Kidney (tissue), 14 donors: Measurements from ENCODE around the gene PGAP2. TPM values are rescaled to one million over a fixed set of nuclear protein-coding genes. Genes with fewer than 3 reads are reported as not detected.
A peak's percentile ranks its signal among the peaks of the same experiment; 100 is the strongest.

ENCODE experiments used
- DNase-seq, 5 donors: peaks; one replicate each; pipeline ENCODE4 v3.0.0-alpha.2; 2013 to 2020
- FAIRE-seq: peaks from 2 replicates; lab custom pipeline; 2012; peaks lifted over from hg19 to GRCh38; lab: Jason Lieb, UNC
- H3K27ac ChIP-seq, 2 donors: one replicate each; pipeline ENCODE4 v1.7.0; 2013; ENCODE audit warnings: low read depth in 2 of 2, low read length in 2 of 2, inconsistent platforms in 1 of 2
- H3K27me3 ChIP-seq: one replicate; pipeline ENCODE4 v1.7.1; 2013; ENCODE audit warnings: low read length, inconsistent platforms; ENCODE audit not compliant: control insufficient read depth, insufficient read depth
- H3K36me3 ChIP-seq, 3 donors: one replicate each; pipeline versions ENCODE4 v1.7.0 to v1.7.1; 2013; ENCODE audit warnings: low read length in 3 of 3, control low read depth in 1 of 3, inconsistent platforms in 1 of 3; ENCODE audit not compliant: insufficient read depth in 3 of 3, control insufficient read depth in 2 of 3
- H3K4me1 ChIP-seq, 3 donors: one replicate each; pipeline versions ENCODE4 v1.7.0 to v1.7.1; 2013; ENCODE audit warnings: low read length in 3 of 3, inconsistent platforms in 1 of 3, low read depth in 1 of 3; ENCODE audit not compliant: control insufficient read depth in 2 of 3, insufficient read depth in 2 of 3
- H3K4me3 ChIP-seq, 3 donors: one replicate each; pipeline versions ENCODE4 v1.7.0 to v1.8.1; 2013; ENCODE audit warnings: low read length in 3 of 3, control low read depth in 1 of 3, inconsistent platforms in 1 of 3
- H3K9ac ChIP-seq, 3 donors: one replicate each; pipeline versions ENCODE4 v1.7.0 to v1.7.1; 2013; ENCODE audit warnings: low read length in 3 of 3, control low read depth in 1 of 3, inconsistent platforms in 1 of 3
- H3K9me3 ChIP-seq, 3 donors: one replicate each; pipeline versions ENCODE4 v1.7.0 to v1.7.1; 2013; ENCODE audit warnings: low read length in 3 of 3, control low read depth in 1 of 3, inconsistent platforms in 1 of 3; ENCODE audit not compliant: control insufficient read depth in 2 of 3, insufficient read depth in 1 of 3
- intact Hi-C: fragments of 100-400 bp; cut with DNase I; formaldehyde crosslinking; loops from one replicate; pipeline ENCODE4 v1.11.1; 2022
- polyA plus RNA-seq: library from polyadenylated mRNA; stranded (reverse); fragments of 350-450 nt; fragmentation: Illumina TruSeq; extraction: RNeasy Lipid Tissue Mini Kit (QIAGEN cat#74804); gene quantifications from one replicate; pipeline ENCODE4 v1.2.3, GENCODE V29; 2014; ENCODE audit warnings: low read depth, low replicate concordance; ENCODE audit not compliant: insufficient read depth
- total RNA-seq: library from RNA; stranded (reverse); fragmentation: NEBNext Ultra II Directional; extraction: Animal tissue kit (Norgen Biotek cat#: 25700); gene quantifications from one replicate; pipeline ENCODE4 v1.2.1, GENCODE V29; 2021
- TF ChIP-seq, protein P1 (sequence below): IDR thresholded peaks from 3 replicates; pipeline ENCODE4 v1.5.1; 2012; ENCODE audit warnings: mild to moderate bottlenecking, moderate library complexity, borderline replicate concordance; ENCODE audit not compliant: insufficient read depth; ENCODE audit errors: extremely low read depth
- donor health status: control.
- donor health status: control.
- donor health status: control.
- donor health status: control.
- donor health status: control.
- donor health status: DM: yes; HTN: yes; CAD: no.
- donor health status: Normal renal cell carcinoma (clear cell type).

The PGAP2 gene
- total and polyA plus RNA-seq, 2 donors from 2014 or later: 17.5 to 19.5 TPM

DNA sequence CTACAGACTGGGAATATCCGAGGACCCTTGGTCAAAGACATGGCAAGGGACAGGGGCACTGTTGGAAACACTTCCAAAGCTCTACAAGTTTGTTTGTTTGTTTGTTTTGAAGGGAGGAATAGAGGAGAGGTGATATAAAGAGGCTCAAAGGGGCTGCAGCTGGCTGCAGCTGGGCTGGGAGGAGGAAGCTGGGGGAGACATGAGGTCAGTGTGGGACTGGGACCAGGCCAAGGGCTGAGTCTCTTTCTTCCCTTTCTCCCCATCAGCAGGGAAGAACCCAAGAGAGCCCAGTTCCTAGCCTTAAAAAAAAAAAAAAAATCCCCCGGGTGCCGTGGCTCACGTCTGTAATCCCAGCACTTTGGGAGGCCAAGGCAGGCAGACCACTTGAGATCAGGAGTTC lies 27.4 kb downstream of the PGAP2 start:
- Histone ChIP-seq H3K9me3 (no peaks in the 10 kb centered on the region), H3K4me3 (no peak overlapping the region), H3K27me3 (no peaks in the 10 kb centered on the region), H3K36me3 (no peaks in the 10 kb centered on the region), H3K4me1 (peaks cover 0 to 33% (median 9%) of the 10 kb centered on the region in 3 donors), H3K27ac (no peak overlapping the region), H3K9ac (no peak overlapping the region)
- FAIRE-seq (no peak), DNase-seq (peak in 1 of 5 donors; percentile 45)
- TF ChIP-seq, protein P1, sequence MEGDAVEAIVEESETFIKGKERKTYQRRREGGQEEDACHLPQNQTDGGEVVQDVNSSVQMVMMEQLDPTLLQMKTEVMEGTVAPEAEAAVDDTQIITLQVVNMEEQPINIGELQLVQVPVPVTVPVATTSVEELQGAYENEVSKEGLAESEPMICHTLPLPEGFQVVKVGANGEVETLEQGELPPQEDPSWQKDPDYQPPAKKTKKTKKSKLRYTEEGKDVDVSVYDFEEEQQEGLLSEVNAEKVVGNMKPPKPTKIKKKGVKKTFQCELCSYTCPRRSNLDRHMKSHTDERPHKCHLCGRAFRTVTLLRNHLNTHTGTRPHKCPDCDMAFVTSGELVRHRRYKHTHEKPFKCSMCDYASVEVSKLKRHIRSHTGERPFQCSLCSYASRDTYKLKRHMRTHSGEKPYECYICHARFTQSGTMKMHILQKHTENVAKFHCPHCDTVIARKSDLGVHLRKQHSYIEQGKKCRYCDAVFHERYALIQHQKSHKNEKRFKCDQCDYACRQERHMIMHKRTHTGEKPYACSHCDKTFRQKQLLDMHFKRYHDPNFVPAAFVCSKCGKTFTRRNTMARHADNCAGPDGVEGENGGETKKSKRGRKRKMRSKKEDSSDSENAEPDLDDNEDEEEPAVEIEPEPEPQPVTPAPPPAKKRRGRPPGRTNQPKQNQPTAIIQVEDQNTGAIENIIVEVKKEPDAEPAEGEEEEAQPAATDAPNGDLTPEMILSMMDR: no peak
- intact Hi-C loops: no loop called here

DNA sequence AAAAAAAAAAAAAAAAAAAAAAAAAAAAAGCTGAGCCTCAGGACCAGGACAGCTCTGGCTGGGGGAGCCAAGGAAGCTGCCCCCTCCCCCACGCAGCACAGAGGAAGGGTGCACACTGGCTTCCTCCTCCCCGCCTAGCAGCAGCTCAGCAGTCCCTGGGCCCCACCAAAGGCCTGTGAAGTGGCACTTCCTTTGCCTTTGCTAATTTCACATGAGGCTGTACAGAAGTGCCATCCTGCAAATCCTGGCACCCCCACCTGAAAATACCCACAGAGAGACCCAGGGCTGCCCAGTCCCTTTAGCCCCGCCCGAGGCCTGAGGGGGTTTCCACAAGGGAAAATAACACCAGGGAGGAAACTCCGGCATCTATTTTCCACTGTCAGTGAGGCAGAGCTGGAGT lies 28.5 kb downstream of the PGAP2 start:
- H3K4me3 ChIP-seq: no peak overlapping the region
- peak in 1 of 5 donors; percentile 78 for DNase-seq
- FAIRE-seq: no peak
- no peak overlapping the region for H3K27ac ChIP-seq
- H3K9me3 ChIP-seq: no peaks in the 10 kb centered on the region
- H3K27me3 ChIP-seq: no peaks in the 10 kb centered on the region
- no peak overlapping the region for H3K9ac ChIP-seq
- TF ChIP-seq, protein P1: no peak
- no peaks in the 10 kb centered on the region for H3K36me3 ChIP-seq
- intact Hi-C loops: no loop called here
- H3K4me1 ChIP-seq: peaks cover 0 to 37% (median 11%) of the 10 kb centered on the region in 3 donors

DNA sequence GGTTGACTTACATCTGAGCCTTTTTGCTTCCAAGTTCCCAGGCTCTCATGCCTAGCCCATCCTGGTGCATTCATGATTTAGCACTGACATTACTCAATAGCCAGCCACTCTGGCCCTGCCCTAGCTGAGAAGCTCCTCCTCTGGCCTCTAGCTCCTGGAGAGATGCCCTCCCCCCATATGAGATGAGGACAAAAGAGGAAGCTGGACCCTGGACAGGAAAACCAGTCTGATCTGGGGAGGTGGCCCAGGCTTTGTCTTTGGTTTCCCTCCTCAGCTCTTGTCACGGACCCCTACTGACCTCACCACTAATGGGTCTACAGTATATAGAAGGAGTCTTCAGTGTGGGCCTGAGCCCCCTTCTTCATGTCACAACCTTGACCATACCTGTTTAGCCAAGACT lies 29.4 kb downstream of the PGAP2 start:
- Histone ChIP-seq H3K27me3 (no peaks in the 10 kb centered on the region), H3K9ac (no peak overlapping the region), H3K4me3 (no peak overlapping the region), H3K9me3 (no peaks in the 10 kb centered on the region), H3K27ac (no peak overlapping the region), H3K4me1 (peaks cover 0 to 35% (median 12%) of the 10 kb centered on the region in 3 donors), H3K36me3 (no peaks in the 10 kb centered on the region)
- no peak for FAIRE-seq
- DNase-seq: no peak
- intact Hi-C loops: no loop called here
- TF ChIP-seq, protein P1: no peak

DNA sequence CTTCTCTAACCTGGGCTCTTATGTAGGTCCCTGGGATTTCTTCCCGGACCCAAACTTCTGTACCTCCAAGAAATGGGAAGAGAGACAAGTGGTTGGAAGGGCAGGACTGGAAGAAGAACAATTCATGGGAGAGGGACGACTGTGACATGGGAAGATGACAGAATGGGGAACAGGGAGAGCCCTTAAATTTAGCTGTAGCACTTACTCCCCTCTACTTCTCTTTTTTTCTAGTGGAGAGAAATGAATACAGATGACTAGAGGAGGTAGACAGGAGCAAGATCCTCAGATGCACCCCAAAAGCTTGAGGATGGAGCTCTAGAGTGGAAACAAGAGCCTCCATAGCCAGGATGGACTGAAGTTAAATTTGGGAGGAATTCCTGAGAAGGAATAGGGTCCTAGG lies 30.1 kb downstream of the PGAP2 start:
- DNase-seq (no peak), FAIRE-seq (no peak)
- intact Hi-C loops: no loop called here
- TF ChIP-seq, protein P1: no peak
- no peak overlapping the region for H3K4me3 ChIP-seq
- peaks cover 0 to 35% (median 12%) of the 10 kb centered on the region in 3 donors for H3K4me1 ChIP-seq
- H3K27ac ChIP-seq: peak overlapping the region in 1 of 2 donors; percentile 8
- H3K9me3 ChIP-seq: no peaks in the 10 kb centered on the region
- H3K9ac ChIP-seq: no peak overlapping the region
- no peaks in the 10 kb centered on the region for H3K27me3 ChIP-seq
- H3K36me3 ChIP-seq: no peaks in the 10 kb centered on the region
